ENCODE measurements around the gene SLC7A14.

DNA sequence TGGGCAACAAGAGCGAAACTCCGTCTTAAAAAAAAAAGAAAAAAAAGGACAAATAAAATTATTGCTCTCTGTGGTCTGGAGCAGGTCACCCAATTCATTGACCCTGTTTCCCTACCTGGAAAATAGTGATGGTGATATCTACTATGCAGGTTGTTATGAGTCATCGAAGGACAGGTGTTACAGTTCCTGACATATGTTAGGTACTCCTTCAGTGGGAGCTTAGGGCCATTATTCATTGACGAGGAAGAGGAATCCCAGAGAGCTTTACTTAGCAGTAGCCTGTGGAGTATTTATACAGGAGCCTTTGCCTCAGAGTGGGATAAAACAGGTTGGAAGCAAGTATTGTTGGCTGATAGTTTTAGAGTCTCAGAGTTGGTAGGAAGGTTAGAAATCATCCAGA, 74.5 kb downstream of the SLC7A14 start:
- TF ChIP-seq, protein P1, sequence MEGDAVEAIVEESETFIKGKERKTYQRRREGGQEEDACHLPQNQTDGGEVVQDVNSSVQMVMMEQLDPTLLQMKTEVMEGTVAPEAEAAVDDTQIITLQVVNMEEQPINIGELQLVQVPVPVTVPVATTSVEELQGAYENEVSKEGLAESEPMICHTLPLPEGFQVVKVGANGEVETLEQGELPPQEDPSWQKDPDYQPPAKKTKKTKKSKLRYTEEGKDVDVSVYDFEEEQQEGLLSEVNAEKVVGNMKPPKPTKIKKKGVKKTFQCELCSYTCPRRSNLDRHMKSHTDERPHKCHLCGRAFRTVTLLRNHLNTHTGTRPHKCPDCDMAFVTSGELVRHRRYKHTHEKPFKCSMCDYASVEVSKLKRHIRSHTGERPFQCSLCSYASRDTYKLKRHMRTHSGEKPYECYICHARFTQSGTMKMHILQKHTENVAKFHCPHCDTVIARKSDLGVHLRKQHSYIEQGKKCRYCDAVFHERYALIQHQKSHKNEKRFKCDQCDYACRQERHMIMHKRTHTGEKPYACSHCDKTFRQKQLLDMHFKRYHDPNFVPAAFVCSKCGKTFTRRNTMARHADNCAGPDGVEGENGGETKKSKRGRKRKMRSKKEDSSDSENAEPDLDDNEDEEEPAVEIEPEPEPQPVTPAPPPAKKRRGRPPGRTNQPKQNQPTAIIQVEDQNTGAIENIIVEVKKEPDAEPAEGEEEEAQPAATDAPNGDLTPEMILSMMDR (conservative IDR thresholded peaks at IDR 0.05; ENCODE audit: low read depth, low read length), result no peak
- no peak for TF ChIP-seq EZH2 (IDR thresholded peaks at IDR 0.05; ENCODE audit: borderline replicate concordance, low read depth, low read length, poor library complexity, severe bottlenecking)

All from A673 (cell line).